Ishikawa (cell line): ENCODE data around the gene HERC2.

Experiments used
- CEBPB ChIP-seq: IDR thresholded peaks from 2 replicates; pipeline ENCODE4 v1.6.1; 2012
- CREB1 ChIP-seq: IDR thresholded peaks from 2 replicates; pipeline ENCODE4 v1.6.1; 2012; ENCODE audit warnings: low read depth
- EGR1 ChIP-seq: IDR thresholded peaks from 2 replicates; pipeline ENCODE4 v1.6.1; 2012
- EP300 ChIP-seq: IDR thresholded peaks from 2 replicates; pipeline ENCODE4 v1.6.1; 2012; ENCODE audit warnings: borderline replicate concordance
- FOXM1 ChIP-seq: IDR thresholded peaks from 2 replicates; pipeline ENCODE4 v1.6.1; 2012; ENCODE audit warnings: low read depth, borderline replicate concordance
- NFIC ChIP-seq: IDR thresholded peaks from 2 replicates; pipeline ENCODE4 v1.6.1; 2012
- RAD21 ChIP-seq: IDR thresholded peaks from 2 replicates; pipeline ENCODE4 v1.6.1; 2012; ENCODE audit warnings: low read depth
- TAF1 ChIP-seq: IDR thresholded peaks from 2 replicates; pipeline ENCODE4 v1.6.1; 2012; ENCODE audit warnings: low read depth, mild to moderate bottlenecking
- TCF12 ChIP-seq: IDR thresholded peaks from 2 replicates; pipeline ENCODE4 v1.6.1; 2012; ENCODE audit warnings: low read depth
- TEAD4 ChIP-seq: IDR thresholded peaks from 2 replicates; pipeline ENCODE4 v1.6.1; 2012
- USF1 ChIP-seq: IDR thresholded peaks from 2 replicates; pipeline ENCODE4 v1.6.1; 2012
- YY1 ChIP-seq: IDR thresholded peaks from 2 replicates; pipeline ENCODE4 v1.6.1; 2012; ENCODE audit warnings: low read depth
- ZBTB7A ChIP-seq: IDR thresholded peaks from 2 replicates; pipeline ENCODE4 v1.6.1; 2012; ENCODE audit warnings: low read depth
- TF ChIP-seq, protein P1 (sequence below): IDR thresholded peaks from 2 replicates; pipeline ENCODE4 v1.6.1; 2012; ENCODE audit warnings: low read depth, mild to moderate bottlenecking
- TF ChIP-seq, protein P2 (sequence below): IDR thresholded peaks from 2 replicates; pipeline ENCODE4 v1.6.1; 2012

The HERC2 gene

GRCh38 chr15:28184166-28184565, 137.8 kb downstream of the HERC2 start:
- TF ChIP-seq NFIC: no peak
- no peak for TF ChIP-seq USF1
- TF ChIP-seq EP300: no peak
- TF ChIP-seq FOXM1: no peak

GRCh38 chr15:28182731-28183130, 139.2 kb downstream of the HERC2 start:
- TF ChIP-seq, protein P1, sequence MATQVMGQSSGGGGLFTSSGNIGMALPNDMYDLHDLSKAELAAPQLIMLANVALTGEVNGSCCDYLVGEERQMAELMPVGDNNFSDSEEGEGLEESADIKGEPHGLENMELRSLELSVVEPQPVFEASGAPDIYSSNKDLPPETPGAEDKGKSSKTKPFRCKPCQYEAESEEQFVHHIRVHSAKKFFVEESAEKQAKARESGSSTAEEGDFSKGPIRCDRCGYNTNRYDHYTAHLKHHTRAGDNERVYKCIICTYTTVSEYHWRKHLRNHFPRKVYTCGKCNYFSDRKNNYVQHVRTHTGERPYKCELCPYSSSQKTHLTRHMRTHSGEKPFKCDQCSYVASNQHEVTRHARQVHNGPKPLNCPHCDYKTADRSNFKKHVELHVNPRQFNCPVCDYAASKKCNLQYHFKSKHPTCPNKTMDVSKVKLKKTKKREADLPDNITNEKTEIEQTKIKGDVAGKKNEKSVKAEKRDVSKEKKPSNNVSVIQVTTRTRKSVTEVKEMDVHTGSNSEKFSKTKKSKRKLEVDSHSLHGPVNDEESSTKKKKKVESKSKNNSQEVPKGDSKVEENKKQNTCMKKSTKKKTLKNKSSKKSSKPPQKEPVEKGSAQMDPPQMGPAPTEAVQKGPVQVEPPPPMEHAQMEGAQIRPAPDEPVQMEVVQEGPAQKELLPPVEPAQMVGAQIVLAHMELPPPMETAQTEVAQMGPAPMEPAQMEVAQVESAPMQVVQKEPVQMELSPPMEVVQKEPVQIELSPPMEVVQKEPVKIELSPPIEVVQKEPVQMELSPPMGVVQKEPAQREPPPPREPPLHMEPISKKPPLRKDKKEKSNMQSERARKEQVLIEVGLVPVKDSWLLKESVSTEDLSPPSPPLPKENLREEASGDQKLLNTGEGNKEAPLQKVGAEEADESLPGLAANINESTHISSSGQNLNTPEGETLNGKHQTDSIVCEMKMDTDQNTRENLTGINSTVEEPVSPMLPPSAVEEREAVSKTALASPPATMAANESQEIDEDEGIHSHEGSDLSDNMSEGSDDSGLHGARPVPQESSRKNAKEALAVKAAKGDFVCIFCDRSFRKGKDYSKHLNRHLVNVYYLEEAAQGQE: no peak
- TF ChIP-seq TEAD4: no peak
- TF ChIP-seq RAD21: no peak
- no peak for TF ChIP-seq TAF1
- TF ChIP-seq CREB1: no peak
- TF ChIP-seq, protein P2, sequence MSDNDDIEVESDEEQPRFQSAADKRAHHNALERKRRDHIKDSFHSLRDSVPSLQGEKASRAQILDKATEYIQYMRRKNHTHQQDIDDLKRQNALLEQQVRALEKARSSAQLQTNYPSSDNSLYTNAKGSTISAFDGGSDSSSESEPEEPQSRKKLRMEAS: no peak
- no peak for TF ChIP-seq USF1

GRCh38 chr15:28182216-28182615, 139.8 kb downstream of the HERC2 start:
- no peak for TF ChIP-seq TEAD4
- TF ChIP-seq CREB1: no peak
- TF ChIP-seq FOXM1: no peak

DNA sequence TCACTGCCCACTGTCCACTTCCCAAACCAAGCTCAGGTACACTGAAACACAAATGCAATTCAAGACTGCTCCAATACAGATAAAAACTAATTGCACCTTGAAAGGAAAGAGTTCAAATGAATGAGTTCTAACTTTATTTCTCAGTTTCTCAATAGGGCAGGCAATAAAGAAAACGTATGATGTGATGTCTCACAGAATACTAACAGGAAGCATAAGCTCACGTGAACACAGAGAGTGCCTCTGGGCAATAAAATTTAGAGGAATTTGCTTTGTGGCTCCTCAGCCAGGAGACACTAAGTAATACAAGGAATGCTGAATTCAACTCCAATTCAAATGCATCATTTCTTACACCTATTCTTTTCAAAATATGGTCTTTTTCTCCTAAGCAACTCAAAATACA, 140.6 kb downstream of the HERC2 start:
- no peak for TF ChIP-seq ZBTB7A

DNA sequence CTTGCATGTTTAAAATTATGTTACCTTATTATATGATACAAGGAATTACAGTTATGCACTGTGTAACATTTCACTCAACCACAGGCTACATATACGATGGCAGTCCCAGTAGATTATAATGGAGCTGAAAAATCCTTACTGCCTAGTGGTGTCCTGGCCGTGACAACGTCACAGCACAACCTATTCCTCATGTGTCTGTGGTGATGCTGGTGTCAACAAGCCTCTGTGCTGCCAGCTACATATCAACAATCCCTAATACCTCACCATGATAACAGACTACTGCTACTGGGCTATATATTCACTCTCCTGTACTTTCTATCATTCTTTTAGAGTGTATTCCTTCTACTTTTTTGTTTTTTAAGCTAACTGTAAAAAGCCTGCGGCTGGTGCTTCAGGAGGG, 142.7 kb downstream of the HERC2 start:
- TF ChIP-seq, protein P2: no peak
- TF ChIP-seq EP300 (no peak), USF1 (no peak), CREB1 (no peak), CEBPB (no peak), YY1 (no peak), FOXM1 (no peak), ZBTB7A (no peak), EGR1 (no peak), TCF12 (no peak), TAF1 (no peak), NFIC (no peak), RAD21 (no peak), TEAD4 (no peak)
- TF ChIP-seq, protein P1: no peak

DNA sequence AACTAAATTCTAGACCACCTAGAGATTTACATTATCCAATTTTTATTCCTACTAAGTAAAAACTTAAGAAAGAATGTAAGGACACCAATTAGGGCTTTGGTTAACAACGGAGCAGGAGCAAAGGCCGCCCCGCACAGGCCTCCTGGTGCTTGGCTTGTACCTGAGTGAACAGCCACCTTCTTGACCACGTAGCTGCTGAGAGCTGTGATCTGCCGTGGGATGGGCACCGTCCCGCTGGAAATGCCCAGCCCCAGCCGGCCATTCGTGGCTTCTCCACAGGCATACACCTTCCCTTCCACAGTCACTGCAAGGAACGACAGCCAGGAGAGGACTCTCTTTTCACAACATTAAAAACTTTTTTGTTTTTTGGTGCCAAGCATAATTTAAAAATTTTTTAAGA, 143.3 kb downstream of the HERC2 start:
- no peak for TF ChIP-seq USF1

DNA sequence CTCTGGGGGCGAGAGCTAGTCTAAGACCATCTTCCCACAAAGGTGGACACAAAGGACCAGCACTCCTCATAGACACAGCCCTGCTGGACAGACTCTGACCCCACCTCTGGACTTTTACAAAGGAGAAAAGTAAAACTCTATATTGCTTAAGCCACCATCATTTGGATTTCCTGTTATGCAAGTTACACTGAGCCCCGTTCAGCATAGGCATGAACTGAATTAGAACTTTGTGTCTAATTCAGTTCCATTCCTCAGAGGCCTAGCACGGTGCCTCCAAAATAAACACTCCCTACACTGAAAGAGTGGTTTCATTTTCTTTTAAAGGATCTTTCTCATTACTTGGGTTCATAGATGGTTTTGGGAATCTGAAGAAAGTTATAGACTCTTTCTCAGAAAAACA, 143.7 kb downstream of the HERC2 start:
- TF ChIP-seq EP300: no peak
- TF ChIP-seq, protein P1: no peak
